Spinal cord (tissue), 10 donors: Measurements from ENCODE around the gene PRSS23. TPM values are rescaled to one million over a fixed set of nuclear protein-coding genes. Genes with fewer than 3 reads are reported as not detected.

ENCODE experiments used
- DNase-seq, 6 donors: peaks; one replicate each; pipeline versions ENCODE4 v3.0.0 to v3.0.0-alpha.2; 2013 to 2015; ENCODE audit warnings: low spot score in 6 of 6, low read depth in 4 of 6
- H3K27ac ChIP-seq: one replicate; pipeline ENCODE4 v1.5.1; 2013; ENCODE audit warnings: low read depth, low read length, control low read depth
- H3K27me3 ChIP-seq: one replicate; pipeline ENCODE4 v1.6.1; 2013; ENCODE audit warnings: low read length; ENCODE audit not compliant: control insufficient read depth, insufficient read depth
- H3K36me3 ChIP-seq: one replicate; pipeline ENCODE4 v1.6.1; 2013; ENCODE audit warnings: low read length; ENCODE audit not compliant: control insufficient read depth, insufficient read depth
- H3K4me1 ChIP-seq: one replicate; pipeline ENCODE4 v1.6.1; 2013; ENCODE audit warnings: low read length; ENCODE audit not compliant: control insufficient read depth, insufficient read depth
- H3K4me3 ChIP-seq: one replicate; pipeline ENCODE4 v1.5.1; 2013; ENCODE audit warnings: low read depth, low read length, control low read depth
- H3K9me3 ChIP-seq: one replicate; pipeline ENCODE4 v1.6.1; 2013; ENCODE audit warnings: low read length; ENCODE audit not compliant: control insufficient read depth, insufficient read depth
- WGBS: methylation state at CpG from one replicate; pipeline ENCODE4 v1.1.5; 2013; ENCODE audit warnings: missing lambda C conversion rate; ENCODE audit not compliant: insufficient coverage; 5-methylcytosine and 5-hydroxymethylcytosine counted together
- polyA plus RNA-seq, 2 donors: library from polyadenylated mRNA; unstranded; fragments of 120-200 nt; gene quantifications; one replicate each; pipeline ENCODE4 v1.2.1, GENCODE V29; 2013; ENCODE audit not compliant: insufficient read length in 2 of 2
- total RNA-seq, 2 donors: library from RNA; depleted of rRNA in 1 of 2; stranded (reverse); fragments of 120-200 nt in 1 of 2; fragments of >200 nt in 1 of 2; gene quantifications; one replicate each; pipeline versions ENCODE4 v1.2.3 to v1.2.4, GENCODE V29; 2013 to 2014
- donor health status: healthy.

PRSS23 gene
- total and polyA plus RNA-seq, 4 donors: 21.0 to 56.4 (median 24.8) TPM

GRCh38 chr11:86799680-86800075 is 664 bp upstream of the PRSS23 start:
- Histone ChIP-seq H3K27ac (peak overlapping the region; percentile 15), H3K36me3 (no peaks in the 10 kb centered on the region), H3K27me3 (no peaks in the 10 kb centered on the region), H3K4me1 (peaks cover 10% of the 10 kb centered on the region), H3K9me3 (no peaks in the 10 kb centered on the region), H3K4me3 (peak overlapping the region; percentile 47)
- DNase-seq: no peak
- 18% methylated on average over 10 of the region's 13 CpGs for WGBS

GRCh38 chr11:86800960-86801272 is 574 bp downstream of the PRSS23 start:
- 10% methylated on average over 4 of the region's 9 CpGs for WGBS
- Histone ChIP-seq H3K9me3 (no peaks in the 10 kb centered on the region), H3K4me3 (peak overlapping the region; percentile 76), H3K27ac (peak overlapping the region; percentile 70), H3K4me1 (peaks cover 10% of the 10 kb centered on the region), H3K36me3 (no peaks in the 10 kb centered on the region), H3K27me3 (no peaks in the 10 kb centered on the region)
- no peak for DNase-seq

- H3K4me1 ChIP-seq: peaks cover 10% of the 10 kb centered on the region
- whole genome bisulfite sequencing: 88% methylated on average over 2 of the region's 2 CpGs
- H3K27ac ChIP-seq: peak overlapping the region; percentile 70
- H3K9me3 ChIP-seq: no peaks in the 10 kb centered on the region
- no peaks in the 10 kb centered on the region for H3K36me3 ChIP-seq
- no peak for DNase-seq
- no peaks in the 10 kb centered on the region for H3K27me3 ChIP-seq
- H3K4me3 ChIP-seq: peak overlapping the region; percentile 76
Measured at GRCh38 chr11:86801364-86801763, 1.0 kb downstream of the PRSS23 start.

GRCh38 chr11:86802146-86802545 is 1.8 kb downstream of the PRSS23 start:
- DNase-seq: no peak
- peak overlapping the region; percentile 76 for H3K4me3 ChIP-seq
- no peaks in the 10 kb centered on the region for H3K27me3 ChIP-seq
- no peaks in the 10 kb centered on the region for H3K9me3 ChIP-seq
- H3K36me3 ChIP-seq: no peaks in the 10 kb centered on the region
- WGBS: 57% methylated on average over 3 of the region's 5 CpGs
- H3K27ac ChIP-seq: no peak overlapping the region
- peaks cover 10% of the 10 kb centered on the region for H3K4me1 ChIP-seq

- DNase-seq: peak in 2 of 6 donors; percentile 59 to 86
- Histone ChIP-seq H3K4me1 (peaks cover 12% of the 10 kb centered on the region), H3K9me3 (no peaks in the 10 kb centered on the region), H3K36me3 (no peaks in the 10 kb centered on the region), H3K27me3 (no peaks in the 10 kb centered on the region), H3K27ac (no peak overlapping the region), H3K4me3 (peak overlapping the region; percentile 76)
- WGBS: 25% methylated on average over 1 of the region's 3 CpGs
Measured at GRCh38 chr11:86802601-86803051, 2.3 kb downstream of the PRSS23 start.

- peaks cover 15% of the 10 kb centered on the region for H3K4me1 ChIP-seq
- H3K36me3 ChIP-seq: no peaks in the 10 kb centered on the region
- WGBS: no CpG with 5 or more reads among the region's 5 CpGs
- H3K9me3 ChIP-seq: no peaks in the 10 kb centered on the region
- no peaks in the 10 kb centered on the region for H3K27me3 ChIP-seq
- no peak overlapping the region for H3K4me3 ChIP-seq
- DNase-seq: no peak
- no peak overlapping the region for H3K27ac ChIP-seq
Measured at GRCh38 chr11:86803136-86804045, 3.0 kb downstream of the PRSS23 start.

- Histone ChIP-seq H3K27me3 (no peaks in the 10 kb centered on the region), H3K36me3 (no peaks in the 10 kb centered on the region), H3K27ac (no peak overlapping the region), H3K9me3 (no peaks in the 10 kb centered on the region), H3K4me3 (no peak overlapping the region), H3K4me1 (peaks cover 10% of the 10 kb centered on the region)
- DNase-seq: no peak
- no CpG with 5 or more reads among the region's 4 CpGs for WGBS
Measured at GRCh38 chr11:86804951-86805350, 4.6 kb downstream of the PRSS23 start.

GRCh38 chr11:86805873-86806310 is 5.5 kb downstream of the PRSS23 start:
- Histone ChIP-seq H3K27me3 (no peaks in the 10 kb centered on the region), H3K4me3 (no peak overlapping the region), H3K36me3 (no peaks in the 10 kb centered on the region), H3K9me3 (no peaks in the 10 kb centered on the region), H3K27ac (no peak overlapping the region), H3K4me1 (peaks cover 5% of the 10 kb centered on the region)
- WGBS: no CpG with 5 or more reads among the region's 2 CpGs
- no peak for DNase-seq

GRCh38 chr11:86806903-86807302 is 6.6 kb downstream of the PRSS23 start:
- no peaks in the 10 kb centered on the region for H3K36me3 ChIP-seq
- no peaks in the 10 kb centered on the region for H3K9me3 ChIP-seq
- no peak for DNase-seq
- no peak overlapping the region for H3K4me3 ChIP-seq
- H3K27me3 ChIP-seq: no peaks in the 10 kb centered on the region
- 43% methylated on average over 2 of the region's 3 CpGs for WGBS
- no peak overlapping the region for H3K27ac ChIP-seq
- H3K4me1 ChIP-seq: peaks cover 5% of the 10 kb centered on the region

- Histone ChIP-seq H3K27me3 (no peaks in the 10 kb centered on the region), H3K36me3 (no peaks in the 10 kb centered on the region), H3K4me3 (no peak overlapping the region), H3K4me1 (peaks cover 5% of the 10 kb centered on the region), H3K9me3 (no peaks in the 10 kb centered on the region), H3K27ac (no peak overlapping the region)
- no peak for DNase-seq
- WGBS: 50% methylated on average over 5 of the region's 5 CpGs
Measured at GRCh38 chr11:86807360-86807759, 7.0 kb downstream of the PRSS23 start.
